B cell (primary cell): ENCODE measurements around the gene STIMATE.

Experiments used
- CTCF ChIP-seq: fragments of 200-600 bp; IDR thresholded peaks from one replicate; pipeline ENCODE4 v1.8.0; 2022; ENCODE audit warnings: antibody characterized with exemption, mild to moderate bottlenecking
- EZH2 ChIP-seq: IDR thresholded peaks from 2 replicates; pipeline ENCODE4 v1.6.1; 2012; ENCODE audit warnings: borderline replicate concordance, low read depth, mild to moderate bottlenecking, moderate library complexity, low read length; ENCODE audit not compliant: insufficient read depth, poor library complexity, severe bottlenecking

DNA sequence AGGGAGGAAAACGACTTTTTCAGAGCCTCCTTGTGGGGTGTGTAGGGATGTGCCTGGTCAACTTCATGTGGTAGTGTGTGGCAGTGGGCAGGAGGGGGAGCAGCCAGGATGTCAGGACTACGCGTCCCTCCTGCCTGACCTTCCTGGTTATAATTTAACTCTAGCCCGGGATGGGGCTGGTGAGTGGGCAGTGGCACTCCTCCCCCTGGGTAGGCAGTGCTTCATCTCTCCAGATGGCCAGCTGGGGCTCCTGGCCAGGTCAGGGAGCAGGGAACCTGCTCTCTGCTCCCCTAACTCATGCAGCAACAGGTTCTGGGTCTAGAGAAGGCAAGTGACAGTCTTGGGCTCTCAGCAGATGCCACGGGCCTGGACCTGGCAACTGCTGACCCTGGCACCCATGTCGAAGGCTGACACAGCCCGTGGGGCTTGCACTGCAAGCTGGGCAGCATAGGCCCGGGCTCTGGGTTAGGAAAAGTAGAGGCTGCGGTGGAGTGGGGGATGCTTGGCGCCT is 69.4 kb downstream of the STIMATE start:
- TF ChIP-seq CTCF (no peak), EZH2 (no peak)
